Measurements from ENCODE around the gene TUBA3D. TPM values are rescaled to one million over a fixed set of nuclear protein-coding genes. Genes with fewer than 3 reads are reported as not detected.

Gene TUBA3D
- total RNA-seq, 1 experiment from 2014 or later: not detected

Other genes starting within 250 kb of the TUBA3D start
- not detected in 2 replicates for gene RAB6D, start 112.0 kb upstream of the TUBA3D start, total RNA-seq (2014; rRNA removed; shearing (Covaris generic))
- 99.3 and 154 TPM in 2 replicates for gene MZT2A, start 16.3 kb downstream of the TUBA3D start, total RNA-seq (2014; rRNA removed; shearing (Covaris generic))
- 25.7 and 30.0 TPM in 2 replicates for gene CCDC74A, start 51.8 kb downstream of the TUBA3D start, total RNA-seq (2014; rRNA removed; shearing (Covaris generic))

Data from H4 (cell line).